Measurements from ENCODE around the gene KIF21B. TPM values are rescaled to one million over a fixed set of nuclear protein-coding genes. Genes with fewer than 3 reads are reported as not detected.
"Not testable (repeated sequence)": the region's sequence is repeated elsewhere in the genome, so short reads cannot be mapped to it uniquely, and the experiment has no call there.

Gene KIF21B
- total RNA-seq, 8 experiments from 2014 or later: 0.09 to 84.7 (median 45.0) TPM

GRCh38 chr1:200970771-200971427 is 52.6 kb downstream of the KIF21B start:
- Histone ChIP-seq H3K27ac (no peak overlapping the region), H3K4me1 (replicated peaks in 1 of 2) (peaks cover 0 to 2% of the 10 kb centered on the region in 2 donors), H3K4me3 (no peak overlapping the region)
- 47 to 95% (median 94%) methylated on average over 2 to 10 of the region's 14 CpGs; no CpG with 5 or more reads in 5 of the 10 experiments for WGBS, 10 experiments
- no peak for ATAC-seq (replicated peaks in 6 of 8)
- in situ Hi-C loops (cut with MboI; ENCODE audit: low pct_unique_long_range_greater_than_20kb in 2 of 9, low sequenced_read_pairs in 9 of 9, unreplicated experiment in 9 of 9): loop anchor here in 5 of 9 experiments (10.0 to 25.0 kb wide), 3 partner anchors 141 to 241 kb away; partner anchors contain the start of gene CACNA1S (in 5 of the 5)

GRCh38 chr1:200969726-200970561 is 53.6 kb downstream of the KIF21B start:
- WGBS, 10 experiments: 9 to 100% (median 86%) methylated on average over 1 to 8 of the region's 11 CpGs; no CpG with 5 or more reads in 1 of the 10 experiments
- no peak for ATAC-seq (replicated peaks in 6 of 8)

GRCh38 chr1:200968469-200969410 is 54.8 kb downstream of the KIF21B start:
- H3K27ac ChIP-seq: no peak overlapping the region
- no peak overlapping the region for H3K4me3 ChIP-seq
- in situ Hi-C loops (cut with MboI; ENCODE audit: low pct_unique_long_range_greater_than_20kb in 2 of 9, low sequenced_read_pairs in 9 of 9, unreplicated experiment in 9 of 9): loop anchor here in 3 of 9 experiments (10.0 to 25.0 kb wide), 3 partner anchors 144 to 244 kb away; partner anchors contain the start of gene CACNA1S (in 2 of the 3)
- peak in 1 of 8 experiments; percentile 23 for ATAC-seq (replicated peaks in 6 of 8)
- H3K4me1 ChIP-seq (replicated peaks in 1 of 2): peaks cover 0 to 2% of the 10 kb centered on the region in 2 donors
- WGBS, 10 experiments: 70 to 100% (median 89%) methylated on average over 5 to 13 of the region's 13 CpGs

More at GRCh38 chr1:200969726-200970561, 53.6 kb downstream of the KIF21B start:
- Histone ChIP-seq H3K4me1 (replicated peaks in 1 of 2) (peaks cover 0 to 2% of the 10 kb centered on the region in 2 donors), H3K4me3 (no peak overlapping the region), H3K27ac (no peak overlapping the region)
- in situ Hi-C loops (cut with MboI; ENCODE audit: low pct_unique_long_range_greater_than_20kb in 2 of 9, low sequenced_read_pairs in 9 of 9, unreplicated experiment in 9 of 9): loop anchor here in 6 of 9 experiments (10.0 to 25.0 kb wide), 3 partner anchors 142 to 242 kb away; partner anchors contain the start of gene CACNA1S (in 6 of the 6)

- no peak overlapping the region for H3K27ac ChIP-seq
- H3K4me1 ChIP-seq (replicated peaks in 1 of 2): peaks cover 2 to 3% of the 10 kb centered on the region in 2 donors
- no peak for ATAC-seq (replicated peaks in 6 of 8)
- in situ Hi-C loops (cut with MboI; ENCODE audit: low pct_unique_long_range_greater_than_20kb in 2 of 9, low sequenced_read_pairs in 9 of 9, unreplicated experiment in 9 of 9): loop anchor here in 3 of 9 experiments (10.0 to 25.0 kb wide), 3 partner anchors 144 to 244 kb away; partner anchors contain the start of gene CACNA1S (in 2 of the 3)
- no peak overlapping the region for H3K4me3 ChIP-seq
- WGBS, 10 experiments: 22 to 100% (median 76%) methylated on average over 2 to 7 of the region's 11 CpGs; no CpG with 5 or more reads in 1 of the 10 experiments
Measured at GRCh38 chr1:200967693-200968468, 55.6 kb downstream of the KIF21B start.

- no peak for ATAC-seq (replicated peaks in 6 of 8)
- H3K4me1 ChIP-seq (replicated peaks in 1 of 2): peaks cover 6 to 8% of the 10 kb centered on the region in 2 donors
- 29 to 100% (median 95%) methylated on average over 1 to 2 of the region's 2 CpGs; no CpG with 5 or more reads in 3 of the 10 experiments for WGBS, 10 experiments
- H3K27ac ChIP-seq: no peak overlapping the region
- in situ Hi-C loops (cut with MboI; ENCODE audit: low pct_unique_long_range_greater_than_20kb in 2 of 9, low sequenced_read_pairs in 9 of 9, unreplicated experiment in 9 of 9): loop anchor here in 3 of 9 experiments (10.0 to 25.0 kb wide), 3 partner anchors 145 to 245 kb away; partner anchors contain the start of gene CACNA1S (in 2 of the 3)
- H3K4me3 ChIP-seq: no peak overlapping the region
Measured at GRCh38 chr1:200966934-200967333, 56.6 kb downstream of the KIF21B start.

- WGBS, 10 experiments: 10 to 92% (median 73%) methylated on average over 1 to 4 of the region's 6 CpGs; no CpG with 5 or more reads in 4 of the 10 experiments
- in situ Hi-C loops (cut with MboI; ENCODE audit: low pct_unique_long_range_greater_than_20kb in 2 of 9, low sequenced_read_pairs in 9 of 9, unreplicated experiment in 9 of 9): loop anchor here in 3 of 9 experiments (10.0 to 25.0 kb wide), 3 partner anchors 147 to 247 kb away; partner anchors contain the start of gene CACNA1S (in 2 of the 3)
- no peak for ATAC-seq (replicated peaks in 6 of 8)
- Histone ChIP-seq H3K27ac (no peak overlapping the region), H3K4me1 (replicated peaks in 1 of 2) (peaks cover 7 to 8% of the 10 kb centered on the region in 2 donors), H3K4me3 (no peak overlapping the region)
Measured at GRCh38 chr1:200965111-200965805, 58.3 kb downstream of the KIF21B start.

- H3K4me3 ChIP-seq; H3K27ac ChIP-seq; ATAC-seq (replicated peaks in 6 of 8): not testable (repeated sequence)
- H3K4me1 ChIP-seq (replicated peaks in 1 of 2): peaks cover 13 to 18% of the 10 kb centered on the region in 2 donors
- WGBS, 10 experiments: 77 to 93% (median 89%) methylated on average over 3 to 11 of the region's 11 CpGs; no CpG with 5 or more reads in 2 of the 10 experiments
- in situ Hi-C loops (cut with MboI; ENCODE audit: low pct_unique_long_range_greater_than_20kb in 2 of 9, low sequenced_read_pairs in 9 of 9, unreplicated experiment in 9 of 9): loop anchor here in 3 of 9 experiments (10.0 to 25.0 kb wide), 3 partner anchors 148 to 248 kb away; partner anchors contain the start of gene CACNA1S (in 2 of the 3)
Measured at GRCh38 chr1:200963888-200964287, 59.6 kb downstream of the KIF21B start.

GRCh38 chr1:200963076-200963475 is 60.4 kb downstream of the KIF21B start:
- Histone ChIP-seq H3K27ac (no peak overlapping the region), H3K4me1 (replicated peaks in 1 of 2) (peaks cover 11 to 18% of the 10 kb centered on the region in 2 donors), H3K4me3 (no peak overlapping the region)
- ATAC-seq (replicated peaks in 6 of 8): no peak
- in situ Hi-C loops (cut with MboI; ENCODE audit: low pct_unique_long_range_greater_than_20kb in 2 of 9, low sequenced_read_pairs in 9 of 9, unreplicated experiment in 9 of 9): loop anchor here in 3 of 9 experiments (10.0 to 25.0 kb wide), 3 partner anchors 149 to 249 kb away; partner anchors contain the start of gene CACNA1S (in 2 of the 3)
- WGBS, 10 experiments: 56 to 100% (median 85%) methylated on average over 1 to 2 of the region's 2 CpGs

- Histone ChIP-seq H3K4me3 (no peak overlapping the region), H3K27ac (no peak overlapping the region), H3K4me1 (replicated peaks in 1 of 2) (peaks cover 11 to 18% of the 10 kb centered on the region in 2 donors)
- in situ Hi-C loops (cut with MboI; ENCODE audit: low pct_unique_long_range_greater_than_20kb in 2 of 9, low sequenced_read_pairs in 9 of 9, unreplicated experiment in 9 of 9): loop anchor here in 3 of 9 experiments (10.0 to 25.0 kb wide), 3 partner anchors 150 to 250 kb away; partner anchors contain the start of gene CACNA1S (in 2 of the 3)
- WGBS, 10 experiments: 46 to 80% (median 62%) methylated on average over 1 to 4 of the region's 4 CpGs; no CpG with 5 or more reads in 1 of the 10 experiments
- ATAC-seq (replicated peaks in 6 of 8): peak in 5 of 8 experiments; percentile 31 to 71 (median 59)
Measured at GRCh38 chr1:200962631-200963030, 60.9 kb downstream of the KIF21B start.

- peaks cover 11 to 18% of the 10 kb centered on the region in 2 donors for H3K4me1 ChIP-seq (replicated peaks in 1 of 2)
- ATAC-seq (replicated peaks in 6 of 8); H3K27ac ChIP-seq; H3K4me3 ChIP-seq: not testable (repeated sequence)
- 60 to 100% (median 95%) methylated on average over 1 to 11 of the region's 11 CpGs; no CpG with 5 or more reads in 1 of the 10 experiments for WGBS, 10 experiments
- in situ Hi-C loops (cut with MboI; ENCODE audit: low pct_unique_long_range_greater_than_20kb in 2 of 9, low sequenced_read_pairs in 9 of 9, unreplicated experiment in 9 of 9): loop anchor here in 3 of 9 experiments (10.0 to 25.0 kb wide), 3 partner anchors 150 to 250 kb away; partner anchors contain the start of gene CACNA1S (in 2 of the 3)
Measured at GRCh38 chr1:200962151-200962550, 61.4 kb downstream of the KIF21B start.

All from motor neuron (in vitro differentiated cells).